Neural progenitor cell (in vitro differentiated cells): Measurements from ENCODE around the gene MERTK.

Experiments
- CTCF ChIP-seq: fragments of 200-600 bp; sonication (generic); IDR thresholded peaks from 2 replicates; pipeline ENCODE4 v1.5.1; 2017; ENCODE audit warnings: antibody characterized with exemption, mild to moderate bottlenecking
- EZH2 ChIP-seq: fragments of 200-600 bp; sonication (generic); IDR thresholded peaks from 2 replicates; pipeline ENCODE4 v1.6.1; 2017; ENCODE audit warnings: antibody characterized with exemption, mild to moderate bottlenecking, moderate library complexity
- EZH2phosphoT487 ChIP-seq: fragments of 200-600 bp; sonication (generic); IDR thresholded peaks from 2 replicates; pipeline ENCODE4 v1.6.1; 2017; ENCODE audit warnings: antibody characterized with exemption

GRCh38 chr2:112061840-112062239 lies 163.4 kb downstream of the MERTK start:
- no peak for TF ChIP-seq CTCF
- TF ChIP-seq EZH2: no peak
- TF ChIP-seq EZH2phosphoT487: no peak
